GM12892 (cell line): ENCODE data around the gene C11orf24.

Source experiments
- POLR2A ChIP-seq: IDR thresholded peaks from 2 replicates; pipeline ENCODE4 v1.6.1; 2011; ENCODE audit warnings: low read depth, low read length, control low read depth
- POLR2AphosphoS5 ChIP-seq: IDR thresholded peaks from 2 replicates; pipeline ENCODE4 v1.6.1; 2011; ENCODE audit warnings: low read depth, low read length, control low read depth

DNA sequence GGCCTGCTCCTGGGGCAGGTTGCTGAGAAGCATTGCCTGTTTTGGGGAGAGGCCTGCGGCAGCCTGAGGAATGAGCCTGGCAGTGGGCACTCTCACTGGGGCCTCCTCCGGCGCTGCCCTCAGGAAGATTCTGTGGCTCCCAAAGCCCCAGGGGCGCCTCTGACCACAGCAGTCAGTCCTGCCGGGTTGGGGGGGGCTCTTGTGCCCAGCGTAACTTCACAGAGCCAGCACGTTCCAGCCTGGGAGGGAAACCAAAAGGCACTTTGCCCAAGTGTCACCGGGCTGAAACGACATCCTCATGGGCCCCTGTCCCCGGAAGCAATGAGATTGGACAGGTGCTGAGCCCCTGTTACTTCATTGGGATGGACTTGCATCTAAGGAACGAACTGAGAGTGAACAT is 36.3 kb upstream of the C11orf24 start:
- TF ChIP-seq POLR2A (no peak), POLR2AphosphoS5 (no peak)
